Suppressor macrophage (primary cell): ENCODE measurements around the gene ASB2.
A peak's percentile ranks its signal among the peaks of the same experiment; 100 is the strongest.

Experiments
- DNase-seq, 4 experiments: peaks; one replicate each; pipeline ENCODE4 v3.0.0-alpha.2; 2020 to 2022

The ASB2 gene

DNA sequence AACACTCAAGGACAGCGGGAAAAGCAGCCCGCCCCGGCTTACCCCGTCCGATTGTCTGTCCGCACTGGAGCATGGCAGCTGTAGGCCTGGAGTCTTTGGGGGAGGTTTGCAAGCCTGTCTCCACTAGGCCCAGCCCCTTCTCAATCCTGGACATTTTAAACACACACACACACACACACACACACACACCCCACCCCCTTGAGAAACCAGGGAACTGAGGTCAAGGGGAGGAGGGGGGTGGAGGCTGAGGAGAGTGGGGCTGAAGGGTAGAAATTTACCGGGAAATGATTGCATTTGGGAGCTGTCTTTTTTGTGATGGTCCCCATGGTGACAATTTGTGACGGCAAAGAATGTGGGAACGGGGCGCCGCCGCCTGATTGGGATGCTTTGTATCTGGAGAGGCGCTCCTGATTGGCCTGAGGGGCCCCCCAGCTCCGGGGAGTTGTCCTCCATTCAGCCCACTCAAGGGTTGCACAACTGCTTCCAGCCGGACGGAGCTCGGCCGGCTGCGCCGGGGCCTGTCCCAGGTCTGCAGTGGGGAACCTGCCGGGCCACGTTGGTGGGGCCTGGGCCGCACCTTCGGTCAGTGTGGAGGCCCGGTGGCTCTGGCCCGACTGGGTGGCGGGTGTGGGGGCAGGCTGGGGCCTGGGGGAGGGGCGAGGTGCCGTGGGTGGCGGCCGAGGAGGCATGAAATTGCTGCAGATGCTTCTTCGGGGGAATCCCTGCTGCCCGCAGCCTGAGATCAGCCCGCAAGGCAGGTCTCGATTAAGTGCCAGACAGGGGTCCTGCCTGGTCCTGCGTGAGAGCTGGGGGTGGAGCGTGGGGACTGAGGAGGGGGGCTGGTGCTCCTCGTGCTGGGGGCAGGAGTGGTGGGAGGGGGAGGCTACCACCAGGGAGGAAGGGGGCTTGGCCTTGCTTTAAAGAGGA, 49.2 kb downstream of the ASB2 start, which contains the start of gene FAM181A:
TSS of gene FAM181A (plus strand) at position 472 of the 927 bp plus-strand sequence. CDS start 942 bp downstream, outside the sequence.
- no peak for DNase-seq

DNA sequence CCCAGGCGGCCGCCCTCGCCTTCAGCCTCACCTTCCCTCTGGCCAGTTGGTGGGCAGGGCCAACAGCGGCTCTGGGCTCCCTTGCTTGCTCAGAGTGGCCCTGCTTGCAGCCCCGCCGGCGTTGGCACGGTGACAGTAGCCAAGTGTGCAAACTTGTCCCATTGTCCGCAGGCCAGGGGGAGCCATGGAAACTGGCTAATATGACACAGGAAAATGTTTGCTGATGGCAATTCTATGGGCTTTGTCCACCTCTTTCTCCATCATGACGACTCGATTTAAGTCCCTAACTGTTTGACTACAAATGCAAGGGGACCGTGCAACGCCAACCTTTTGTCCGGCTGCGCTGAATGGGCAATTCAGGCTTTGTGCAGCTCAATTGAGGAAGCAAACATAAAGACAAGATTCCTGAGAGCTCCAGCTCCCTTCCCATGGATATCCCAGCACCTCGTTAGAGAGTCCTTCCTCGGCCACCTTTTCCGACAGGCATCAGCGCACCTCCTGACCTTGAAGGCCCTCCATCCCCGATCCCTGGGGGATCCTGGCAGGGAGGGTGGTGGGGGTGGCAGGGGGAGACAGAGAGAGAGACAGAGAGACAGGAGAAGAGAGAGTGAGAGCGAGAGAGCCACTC, 50.0 kb downstream of the ASB2 start:
- no peak for DNase-seq

GRCh38 chr14:93925374-93925895, 50.9 kb downstream of the ASB2 start:
- DNase-seq = no peak

DNA sequence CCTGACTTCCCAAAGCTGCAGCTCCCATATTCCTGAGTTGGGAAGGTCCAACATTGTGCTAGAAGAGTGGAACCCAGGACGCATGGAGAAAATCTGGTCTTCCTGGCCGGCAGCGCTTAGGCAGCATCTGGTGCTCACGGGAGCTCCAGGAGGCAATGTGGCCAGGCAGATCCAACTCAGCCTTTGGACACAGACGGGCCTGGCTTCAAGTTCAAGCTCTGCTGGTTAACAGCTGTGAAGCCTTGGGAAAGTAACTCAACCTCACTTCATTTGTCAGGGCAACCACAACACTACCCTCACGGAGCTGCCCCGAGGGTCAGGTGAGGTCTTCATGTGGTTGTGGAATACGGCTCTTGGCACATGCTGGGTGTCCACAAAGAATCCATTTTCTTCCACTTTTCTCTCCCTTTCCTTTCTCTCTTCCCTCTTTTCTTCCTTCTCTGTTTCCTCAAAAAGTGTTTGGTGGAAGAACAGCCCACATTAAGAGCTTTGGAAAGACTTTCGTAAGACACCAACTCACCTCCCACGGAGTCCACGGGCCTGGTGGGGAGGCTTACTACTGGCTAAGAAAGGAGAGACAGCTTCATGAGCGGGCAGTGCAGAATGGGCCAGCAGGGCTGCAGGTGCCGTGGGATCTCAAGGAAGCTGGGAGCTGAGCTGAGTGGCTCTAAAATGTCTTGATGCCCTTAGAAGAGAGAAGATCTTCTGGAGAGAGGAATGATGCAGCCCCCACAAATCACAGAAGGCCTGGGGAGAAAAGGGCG, 51.6 kb downstream of the ASB2 start:
- DNase-seq = peak in 3 of 4 experiments; percentile 16 to 48 (median 16)

DNA sequence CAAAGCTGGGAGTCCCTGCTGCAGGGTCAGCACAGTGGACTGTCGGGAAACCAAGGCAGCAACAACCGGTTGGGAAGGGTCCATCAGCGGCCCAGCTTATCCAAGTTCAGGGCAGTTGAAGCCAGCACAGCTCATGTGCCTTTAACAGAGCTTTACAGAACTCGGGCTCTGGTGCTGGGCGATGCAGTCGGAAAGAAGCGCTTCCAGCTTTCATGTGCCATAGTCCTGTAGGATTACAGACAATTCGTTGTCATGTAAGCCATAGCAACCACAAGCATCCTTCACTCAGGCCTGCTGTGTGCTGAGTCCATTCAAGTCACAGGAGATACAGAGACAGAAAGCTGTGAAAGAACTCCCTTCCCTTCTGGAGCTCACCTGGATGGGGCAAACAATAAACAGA, 52.7 kb downstream of the ASB2 start:
- DNase-seq = no peak

DNA sequence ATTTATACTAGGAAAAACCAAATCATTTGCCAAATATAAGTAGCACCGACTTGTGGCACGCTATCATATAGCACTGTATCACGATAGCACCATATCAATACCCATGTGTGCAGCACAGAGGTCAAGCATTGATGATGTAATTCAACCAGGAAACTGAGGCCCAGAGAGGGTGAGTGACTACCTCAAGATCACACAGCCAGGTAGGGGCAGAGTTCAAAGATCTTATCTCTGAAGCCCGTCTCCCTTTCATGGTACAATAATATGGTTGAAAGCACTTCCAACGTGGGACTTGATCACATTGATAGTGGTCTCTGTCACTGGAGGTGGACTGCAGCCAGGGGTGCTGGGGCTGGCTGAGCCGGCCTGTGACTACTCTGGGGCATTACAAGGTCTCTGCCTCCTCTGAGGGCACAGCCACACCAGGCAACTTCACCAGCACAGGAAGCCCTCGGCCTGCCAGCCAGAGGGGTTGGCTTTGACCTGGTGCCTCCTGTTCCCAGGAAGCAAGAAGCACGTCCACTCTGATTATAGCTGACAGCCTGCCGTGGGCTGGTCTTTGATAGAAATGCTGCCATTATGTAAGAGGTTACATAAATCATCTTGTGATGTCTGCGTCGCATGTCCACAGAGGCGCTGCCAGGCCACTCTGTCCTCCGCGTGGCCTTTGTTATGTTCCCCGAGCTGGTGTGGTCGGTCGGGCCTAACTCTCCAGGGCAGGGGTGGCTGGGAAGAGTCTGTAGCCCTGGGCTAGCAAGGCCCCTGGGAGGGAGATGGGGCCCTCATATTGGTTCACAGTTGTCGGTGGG, 55.2 kb downstream of the ASB2 start:
- no peak for DNase-seq

DNA sequence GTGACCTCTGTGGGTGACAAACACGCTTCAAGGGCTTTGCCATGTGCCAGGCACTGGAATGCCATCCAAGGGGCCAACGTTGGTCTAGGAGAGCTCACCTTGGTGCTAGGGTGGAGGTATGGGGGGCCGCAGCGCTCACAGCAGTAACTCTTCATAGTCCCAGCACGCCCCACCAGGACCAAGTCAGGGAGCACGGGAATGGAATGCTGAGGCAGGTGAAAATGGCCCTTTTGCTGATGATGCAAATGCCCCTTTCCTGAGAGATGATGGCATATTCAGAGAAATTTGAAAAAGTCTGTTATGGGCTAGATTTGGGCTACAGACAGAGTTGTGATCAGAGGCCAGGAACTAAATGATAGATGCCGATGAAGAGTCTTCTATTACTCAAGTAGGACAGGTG, 59.2 kb downstream of the ASB2 start:
- no peak for DNase-seq

GRCh38 chr14:93916498-93916897, 59.9 kb downstream of the ASB2 start:
- no peak for DNase-seq

DNA sequence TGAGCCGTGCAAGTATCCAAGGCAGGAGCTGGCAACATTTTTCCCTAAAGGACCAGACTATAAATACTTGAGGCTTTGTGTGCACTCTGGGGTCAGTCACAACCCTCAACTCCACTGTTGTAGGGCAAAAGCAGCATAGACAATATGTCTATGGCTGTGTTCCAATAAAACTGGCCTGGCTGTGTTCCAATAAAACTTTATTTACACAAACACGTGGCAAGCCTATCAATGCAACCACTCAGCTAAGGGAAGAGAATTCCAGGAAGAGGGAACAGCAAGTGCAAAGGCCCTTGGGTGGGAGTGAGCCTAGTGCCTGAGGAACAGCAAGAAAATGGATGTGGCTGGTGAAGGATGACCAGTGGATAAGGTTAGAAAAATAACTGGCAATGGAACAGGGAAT, 60.6 kb downstream of the ASB2 start:
- DNase-seq = no peak

DNA sequence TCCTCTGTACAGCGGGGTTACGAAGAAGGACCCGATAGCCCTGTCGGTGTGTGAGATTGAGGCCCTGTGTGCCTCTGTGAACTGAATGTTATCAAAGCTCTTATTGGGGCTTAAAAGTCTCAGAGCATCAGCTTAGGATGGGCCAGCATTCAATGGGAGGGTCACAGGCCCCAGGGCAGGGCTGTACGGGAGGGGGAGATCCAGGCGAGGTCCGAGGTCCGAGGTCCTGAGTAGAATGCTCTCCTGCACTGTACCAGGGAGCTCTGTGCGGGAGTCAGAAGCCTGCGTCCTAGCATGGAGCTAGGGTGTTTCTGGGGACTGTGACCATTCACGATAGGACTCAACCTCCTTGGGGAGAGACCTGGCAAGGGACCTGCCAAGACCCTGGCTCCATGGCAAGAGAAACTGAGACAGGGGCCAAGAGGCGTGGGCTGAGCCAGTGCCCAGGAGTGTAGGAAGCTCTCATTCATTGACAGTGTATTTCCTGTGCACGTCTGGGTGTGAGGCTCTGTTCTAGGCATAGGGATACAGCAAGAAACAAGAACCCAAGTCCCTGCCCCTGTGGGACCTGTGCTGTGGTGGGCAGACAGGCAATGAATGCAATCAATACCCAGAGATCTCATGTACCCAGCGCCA, 61.2 kb downstream of the ASB2 start:
- DNase-seq = no peak

DNA sequence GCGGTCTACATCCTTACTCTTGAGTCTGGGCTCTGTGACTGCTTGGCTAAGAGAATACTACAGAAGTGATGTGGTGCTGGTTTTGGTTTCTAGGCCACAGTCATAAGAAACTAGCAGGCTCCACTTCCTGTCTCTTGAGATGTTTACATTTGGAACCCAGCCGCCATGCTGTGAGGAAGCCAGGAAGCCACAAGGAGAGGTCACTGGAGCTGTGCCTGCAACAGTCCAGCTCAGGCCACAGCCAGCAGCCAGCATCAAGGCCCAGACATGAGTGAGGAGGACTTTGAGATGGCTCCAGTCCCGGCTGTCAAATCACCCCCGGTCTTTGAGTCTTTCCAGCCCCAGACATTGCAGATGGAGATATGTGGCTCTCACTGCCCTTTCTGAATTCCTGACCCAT, 62.1 kb downstream of the ASB2 start:
- no peak for DNase-seq

DNA sequence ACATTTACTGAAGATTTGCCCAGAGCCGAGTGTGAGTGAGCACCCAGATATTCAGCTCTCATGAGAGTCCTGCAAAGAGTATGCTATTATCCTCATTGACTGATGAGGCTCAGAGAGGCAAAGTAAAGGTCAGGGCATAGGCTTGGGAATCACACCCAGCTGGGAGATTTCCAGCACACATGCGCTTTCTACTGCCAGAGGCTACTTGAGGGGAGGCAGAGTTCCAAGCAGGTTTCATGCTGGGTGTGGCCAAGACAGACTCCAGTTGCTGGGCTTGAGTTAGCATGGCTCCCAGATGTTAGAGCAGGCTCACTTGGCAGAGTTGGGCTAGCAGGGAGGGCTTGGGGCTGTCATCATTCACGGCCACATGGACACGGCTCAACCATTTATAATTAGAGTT, 63.6 kb downstream of the ASB2 start:
- no peak for DNase-seq

DNA sequence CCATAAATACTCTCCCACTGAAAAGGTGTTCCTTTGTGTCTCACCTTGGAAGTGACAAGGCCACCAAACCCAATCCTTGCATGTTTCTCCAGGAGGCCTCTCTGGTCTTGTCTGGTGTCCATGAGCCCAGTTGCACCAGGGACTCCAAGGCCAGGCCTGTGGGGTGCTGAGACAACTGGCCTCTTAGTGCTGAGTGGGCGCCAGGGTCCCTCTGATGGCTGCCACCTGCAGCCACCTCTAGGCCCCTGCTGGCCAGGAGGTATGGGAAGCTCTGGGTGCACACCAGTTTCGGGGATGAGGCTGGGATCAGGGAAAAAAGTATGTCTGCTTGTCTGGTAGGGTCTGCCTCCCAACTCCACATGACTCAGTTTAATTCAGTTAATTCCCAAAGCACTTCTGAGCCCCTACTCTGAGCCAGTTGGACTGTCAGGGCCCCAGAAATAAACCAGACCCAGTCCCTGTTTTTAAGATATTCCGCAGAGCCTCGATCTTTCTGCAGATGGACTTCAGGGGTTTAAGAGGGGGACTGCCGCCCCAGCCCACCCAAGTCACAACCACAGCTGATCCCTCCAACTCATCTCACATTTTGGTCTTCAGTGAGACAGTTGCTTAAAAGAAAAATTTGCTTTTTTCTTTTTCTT, 64.3 kb downstream of the ASB2 start:
- no peak for DNase-seq

- no peak for DNase-seq
Observed at GRCh38 chr14:93909429-93910128, 66.8 kb downstream of the ASB2 start.

DNA sequence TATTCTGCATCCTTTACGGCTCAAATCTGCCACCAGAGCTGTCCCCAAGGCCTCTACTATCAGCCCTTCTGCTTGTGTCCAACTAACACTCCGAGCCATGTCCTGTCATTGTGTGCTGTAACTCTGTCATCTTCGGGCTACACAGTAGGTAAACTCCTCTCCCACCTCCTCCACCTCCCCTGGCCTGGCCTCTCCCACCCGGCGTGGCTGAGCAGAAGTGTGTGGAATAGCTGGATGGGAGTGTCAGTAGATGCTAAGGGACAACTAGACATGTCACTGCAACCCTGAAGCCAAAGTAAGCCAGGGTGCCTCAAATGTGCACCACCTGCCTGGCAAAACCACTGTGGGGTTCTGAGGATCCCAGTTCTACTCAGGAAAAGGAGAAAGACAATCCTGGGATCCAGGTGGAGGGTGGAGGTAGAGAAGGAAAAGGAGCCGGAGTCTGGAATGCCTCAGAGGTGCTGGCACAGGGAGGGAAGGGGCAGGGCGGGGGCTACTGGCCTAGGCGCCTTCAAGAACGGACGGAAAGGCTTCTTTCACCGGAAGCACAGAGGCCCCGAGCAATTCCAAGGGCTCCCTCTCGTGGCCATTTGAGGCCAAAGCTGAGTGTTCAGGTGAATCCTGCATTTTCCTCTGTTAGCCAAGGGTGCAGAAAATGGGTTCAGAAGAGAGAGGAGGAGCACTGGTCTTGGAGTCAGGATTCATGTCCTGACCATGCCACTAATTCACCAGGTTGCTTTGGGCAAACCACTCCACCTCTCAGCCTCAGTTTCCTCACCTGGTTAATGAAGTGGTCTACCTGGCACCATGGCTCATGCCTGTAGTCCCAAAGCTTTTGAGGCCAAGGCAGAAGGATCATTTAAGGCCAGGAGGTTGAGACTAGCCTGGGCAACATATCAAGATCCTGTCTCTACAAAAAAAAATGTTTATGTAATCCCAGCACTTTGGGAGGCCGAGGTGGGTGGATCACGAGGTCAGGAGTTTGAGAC, 69.7 kb downstream of the ASB2 start:
- peak; percentile 58 to 68 (median 64) for DNase-seq

GRCh38 chr14:93905623-93906022, 70.7 kb downstream of the ASB2 start:
- DNase-seq = no peak

DNA sequence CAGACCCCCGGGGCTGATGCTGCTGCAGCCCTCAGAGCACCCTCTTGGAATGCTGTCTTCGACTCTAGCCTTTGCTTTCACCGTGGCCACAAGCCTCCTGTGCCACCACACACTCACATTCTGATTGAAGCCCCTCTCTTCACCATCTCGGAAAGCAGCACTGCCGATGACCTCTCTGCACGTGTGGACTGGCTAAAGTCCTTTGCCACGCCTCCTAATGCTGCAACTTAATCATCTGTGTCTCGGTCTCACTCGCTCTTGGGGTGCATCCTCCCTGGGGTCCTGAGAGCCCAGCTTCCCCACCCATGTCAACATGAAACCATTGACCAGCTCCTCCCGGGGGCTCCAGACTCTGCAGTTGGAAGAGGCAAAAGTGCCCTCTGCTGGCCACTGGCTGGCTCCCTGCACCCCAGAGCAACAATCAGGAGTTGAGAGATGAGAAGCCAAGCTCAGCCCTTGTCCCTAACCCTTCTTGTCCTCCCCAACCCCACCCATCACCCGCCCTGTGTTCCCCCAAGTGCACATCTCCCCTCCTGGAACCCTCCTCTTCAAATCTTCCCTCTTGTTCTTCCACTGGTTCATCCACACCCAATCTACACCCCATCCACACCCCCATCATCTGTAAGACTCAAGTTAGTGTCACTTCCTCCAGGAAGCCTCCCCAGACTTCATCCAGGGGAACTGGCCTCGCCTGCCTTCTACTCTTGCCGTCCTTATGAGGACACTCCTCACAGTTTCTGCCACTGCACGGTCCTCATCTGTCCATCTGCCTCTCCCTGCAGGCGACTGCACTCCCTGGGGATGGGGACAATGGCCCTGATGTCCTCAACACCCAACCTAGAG, 72.8 kb downstream of the ASB2 start:
- peak in 2 of 4 experiments; percentile 21 to 22 for DNase-seq
